ENCODE measurements around the gene MYO1D. TPM values are rescaled to one million over a fixed set of nuclear protein-coding genes. Genes with fewer than 3 reads are reported as not detected.

The MYO1D gene
- total RNA-seq, 4 donors from 2014 or later: 70.5 to 92.3 (median 72.7) TPM

GRCh38 chr17:32622540-32622939, 254.4 kb downstream of the MYO1D start:
- WGBS: 95% methylated on average over 4 of the region's 4 CpGs
- Histone ChIP-seq H3K36me3 (no peaks in the 10 kb centered on the region), H3K9me3 (no peaks in the 10 kb centered on the region), H3K4me3 (no peak overlapping the region), H3K27ac (no peak overlapping the region), H3K4me1 (no peaks in the 10 kb centered on the region), H3K27me3 (no peaks in the 10 kb centered on the region)
- DNase-seq (ENCODE audit: low spot score in 2 of 2): no peak
- TF ChIP-seq POLR2AphosphoS5 (IDR thresholded peaks at IDR 0.05) (no peak), POLR2A (IDR thresholded peaks at IDR 0.05) (no peak), CTCF (IDR thresholded peaks at IDR 0.05) (no peak), EP300 (IDR thresholded peaks at IDR 0.05) (no peak)

DNA sequence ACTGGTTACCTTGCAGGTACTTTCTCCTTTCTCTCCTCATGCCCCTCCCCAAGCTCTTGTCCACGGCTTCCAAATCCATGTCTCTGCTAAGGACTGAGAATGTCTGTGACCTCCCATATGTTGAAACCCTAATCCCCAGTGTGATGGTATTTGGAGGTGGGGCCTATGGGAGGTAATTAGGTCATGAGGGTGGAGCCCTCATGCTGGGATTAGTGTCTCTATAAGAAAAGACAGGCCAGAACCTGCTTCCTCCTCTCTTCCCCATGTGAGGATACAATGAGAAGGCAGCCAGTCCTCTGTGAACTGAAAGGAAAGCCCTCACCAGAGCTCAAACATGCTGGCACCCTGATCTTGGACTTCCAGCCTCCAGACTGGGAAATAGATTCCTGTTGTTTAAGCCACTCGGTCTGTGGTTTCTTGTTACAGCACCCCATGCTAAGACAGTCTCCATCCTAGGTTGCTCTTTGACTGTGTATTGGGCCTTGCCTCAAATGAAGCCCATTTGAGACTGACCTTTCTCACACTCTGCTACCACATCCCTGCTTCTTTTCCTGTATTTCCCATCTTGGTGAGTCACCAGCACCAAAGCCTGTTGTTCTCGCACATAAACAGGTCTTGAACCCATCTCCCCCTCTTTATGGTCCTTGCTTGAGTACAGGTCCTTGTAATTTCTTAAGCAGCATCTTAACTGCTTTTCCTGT, 255.2 kb downstream of the MYO1D start:
- Histone ChIP-seq H3K4me1 (no peaks in the 10 kb centered on the region), H3K27ac (no peak overlapping the region), H3K4me3 (no peak overlapping the region), H3K9me3 (no peaks in the 10 kb centered on the region), H3K36me3 (no peaks in the 10 kb centered on the region), H3K27me3 (no peaks in the 10 kb centered on the region)
- 66% methylated on average over 3 of the region's 3 CpGs for WGBS
- TF ChIP-seq CTCF (IDR thresholded peaks at IDR 0.05): no peak
- no peak for TF ChIP-seq POLR2A (IDR thresholded peaks at IDR 0.05)
- TF ChIP-seq POLR2AphosphoS5 (IDR thresholded peaks at IDR 0.05): no peak
- TF ChIP-seq EP300 (IDR thresholded peaks at IDR 0.05): no peak
- no peak for DNase-seq (ENCODE audit: low spot score in 2 of 2)

- 81% methylated on average over 3 of the region's 3 CpGs for WGBS
- Histone ChIP-seq H3K36me3 (no peaks in the 10 kb centered on the region), H3K4me1 (no peaks in the 10 kb centered on the region), H3K4me3 (no peak overlapping the region), H3K9me3 (no peaks in the 10 kb centered on the region), H3K27ac (no peak overlapping the region), H3K27me3 (no peaks in the 10 kb centered on the region)
- no peak for DNase-seq (ENCODE audit: low spot score in 2 of 2)
- TF ChIP-seq POLR2A (IDR thresholded peaks at IDR 0.05) (no peak), EP300 (IDR thresholded peaks at IDR 0.05) (no peak), POLR2AphosphoS5 (IDR thresholded peaks at IDR 0.05) (no peak), CTCF (IDR thresholded peaks at IDR 0.05) (no peak)
Observed at GRCh38 chr17:32615326-32615725, 261.6 kb downstream of the MYO1D start.

GRCh38 chr17:32610943-32611342, 266.0 kb downstream of the MYO1D start:
- no peak for DNase-seq (ENCODE audit: low spot score in 2 of 2)
- WGBS: 95% methylated on average over 6 of the region's 6 CpGs

More at GRCh38 chr17:32610943-32611342, 266.0 kb downstream of the MYO1D start:
- TF ChIP-seq POLR2AphosphoS5 (IDR thresholded peaks at IDR 0.05): no peak
- no peak for TF ChIP-seq EP300 (IDR thresholded peaks at IDR 0.05)
- TF ChIP-seq CTCF (IDR thresholded peaks at IDR 0.05): no peak
- no peak for TF ChIP-seq POLR2A (IDR thresholded peaks at IDR 0.05)
- Histone ChIP-seq H3K27me3 (no peaks in the 10 kb centered on the region), H3K9me3 (no peaks in the 10 kb centered on the region), H3K4me3 (no peak overlapping the region), H3K4me1 (no peaks in the 10 kb centered on the region), H3K27ac (no peak overlapping the region), H3K36me3 (no peaks in the 10 kb centered on the region)

Measured in suprapubic skin (tissue), 4 donors.